KBM-7 (cell line): ENCODE results near the gene ABCB9.

Experiments used
- DNase-seq: peaks from one replicate; pipeline ENCODE4 v3.0.0-alpha.2; 2015
- in situ Hi-C: fragments of 300-500 bp; cut with MboI; formaldehyde crosslinking; loops from 2 replicates; pipeline ENCODE4 v1.14.3; 2020; ENCODE audit warnings: low sequenced_read_pairs, low pct_unique_long_range_greater_than_20kb, mixed read lengths

ABCB9 gene

DNA sequence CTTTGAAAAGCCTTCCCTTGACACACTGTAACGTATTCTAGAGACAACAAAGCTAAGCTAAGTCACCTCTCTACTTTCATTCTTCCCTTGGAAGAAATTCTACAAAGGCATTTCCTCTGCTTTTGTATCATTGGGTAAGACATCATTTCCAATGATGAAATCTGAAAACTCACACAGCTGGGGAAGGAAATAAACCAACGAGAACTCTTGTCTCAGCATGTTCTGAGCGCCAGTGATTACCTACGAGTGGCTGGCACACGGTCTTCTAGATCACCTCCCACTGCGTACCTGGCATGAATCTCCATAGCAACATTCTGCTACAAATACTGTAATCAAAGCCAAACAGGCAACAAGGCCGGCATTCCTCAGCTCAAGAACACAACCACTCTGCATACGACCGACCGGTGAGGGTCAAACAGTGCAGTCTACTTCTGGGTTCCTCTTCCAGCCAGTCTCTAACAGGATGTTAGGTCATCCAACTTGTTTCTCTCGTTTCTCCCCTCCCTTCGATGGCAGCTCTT is 78.0 kb downstream of the ABCB9 start:
- in situ Hi-C loops: no loop called here
- peak; percentile 78 for DNase-seq

DNA sequence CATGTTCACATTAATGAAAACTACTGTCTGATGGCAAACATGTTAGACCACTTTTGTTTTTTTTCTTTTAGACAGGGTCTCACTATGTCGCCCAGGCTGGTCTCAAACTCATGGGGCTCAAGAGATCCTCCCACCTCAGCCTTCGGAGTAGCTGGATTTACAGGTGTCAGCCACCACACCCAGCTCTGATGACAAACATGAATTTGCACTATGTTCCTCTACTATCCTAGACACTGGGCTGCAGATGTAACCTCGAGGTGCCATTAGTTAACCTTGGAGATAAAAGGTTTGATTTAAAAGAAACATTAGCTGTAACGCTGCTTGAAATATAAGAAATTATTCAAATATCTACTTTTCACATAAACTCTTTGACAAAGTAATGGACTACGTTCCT is 78.4 kb downstream of the ABCB9 start:
- DNase-seq: no peak
- in situ Hi-C loops: no loop called here

DNA sequence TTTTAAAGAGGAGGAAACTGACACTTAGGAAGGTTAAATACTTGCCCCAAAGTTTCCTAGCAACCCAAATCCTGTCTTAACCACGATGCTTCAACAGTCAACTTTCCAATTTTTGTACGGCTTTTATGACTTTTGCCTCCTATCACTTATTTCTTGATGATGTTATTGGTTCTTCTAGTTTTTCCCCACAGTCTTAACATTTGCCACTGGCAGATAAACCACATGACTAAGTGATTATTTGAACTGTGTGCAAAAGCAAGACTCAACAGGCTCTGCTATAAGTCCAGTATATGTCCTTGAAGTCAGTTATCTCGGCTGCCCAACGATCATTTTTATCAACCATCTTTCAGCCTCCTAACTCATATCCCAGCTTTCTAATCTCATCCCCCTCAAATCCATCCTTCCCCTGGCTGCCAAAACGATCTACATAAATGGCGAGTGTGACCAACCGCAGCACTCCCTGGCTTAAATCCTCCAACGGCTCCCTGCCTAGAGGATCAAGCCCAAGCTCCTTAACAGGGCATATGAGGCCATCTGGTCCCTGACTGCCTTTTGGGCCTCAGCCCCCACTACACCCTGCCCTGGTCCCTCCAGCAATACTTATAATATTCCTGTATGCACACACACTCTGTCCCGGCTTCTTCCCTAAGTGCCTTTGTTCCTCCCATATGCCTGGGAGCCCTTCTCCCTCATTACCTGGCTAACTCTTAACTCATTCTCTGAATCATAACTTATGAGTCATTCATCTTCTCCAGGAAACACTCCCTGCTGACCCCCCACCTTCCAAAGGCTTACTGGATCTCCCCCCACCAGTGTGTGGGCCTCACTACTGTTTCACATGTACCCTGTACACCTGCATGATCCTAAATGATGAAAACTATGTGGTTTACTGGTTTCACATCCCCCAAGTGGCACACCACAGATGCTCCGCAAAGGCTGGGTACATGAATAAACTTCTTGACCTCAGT is 79.1 kb downstream of the ABCB9 start:
- in situ Hi-C loops: no loop called here
- DNase-seq: no peak

DNA sequence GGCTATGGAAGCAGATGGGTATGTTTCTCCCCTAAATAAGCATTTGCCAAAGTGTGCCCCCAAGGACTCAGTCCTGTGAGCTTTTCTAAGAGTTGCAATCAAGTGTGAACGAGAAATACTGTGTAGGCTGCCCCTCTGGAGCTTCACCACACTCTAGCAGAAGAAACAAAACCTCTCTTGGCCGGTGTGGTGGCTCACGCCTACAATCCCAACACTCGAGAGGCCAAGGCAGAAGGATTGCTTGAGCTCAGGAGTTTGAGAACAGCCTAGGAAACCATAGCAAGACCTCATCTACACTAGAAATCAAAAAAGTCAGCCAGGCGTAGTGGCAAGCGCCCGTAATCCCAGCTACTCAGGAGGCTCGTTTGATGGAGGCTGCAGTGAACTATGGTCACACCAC is 80.1 kb downstream of the ABCB9 start:
- no peak for DNase-seq
- in situ Hi-C loops: no loop called here

DNA sequence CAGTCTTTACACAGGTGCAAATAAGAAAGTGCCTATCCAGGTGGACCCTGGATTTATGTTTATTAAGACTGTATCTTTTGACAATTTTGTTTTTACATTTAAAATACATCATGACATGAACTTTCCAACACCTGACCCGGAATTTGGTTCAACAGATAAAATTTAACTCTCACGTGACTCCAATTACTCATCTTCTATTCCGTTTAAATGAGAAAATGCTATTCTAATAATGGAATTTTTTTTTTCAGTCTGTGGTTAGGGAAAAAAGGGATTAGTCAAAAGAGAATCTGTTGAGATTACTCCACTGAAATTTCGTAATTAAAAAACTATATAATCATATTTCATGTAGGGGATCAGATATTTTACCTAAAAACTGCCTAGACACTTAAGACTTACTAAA is 81.4 kb downstream of the ABCB9 start:
- in situ Hi-C loops: no loop called here
- no peak for DNase-seq

DNA sequence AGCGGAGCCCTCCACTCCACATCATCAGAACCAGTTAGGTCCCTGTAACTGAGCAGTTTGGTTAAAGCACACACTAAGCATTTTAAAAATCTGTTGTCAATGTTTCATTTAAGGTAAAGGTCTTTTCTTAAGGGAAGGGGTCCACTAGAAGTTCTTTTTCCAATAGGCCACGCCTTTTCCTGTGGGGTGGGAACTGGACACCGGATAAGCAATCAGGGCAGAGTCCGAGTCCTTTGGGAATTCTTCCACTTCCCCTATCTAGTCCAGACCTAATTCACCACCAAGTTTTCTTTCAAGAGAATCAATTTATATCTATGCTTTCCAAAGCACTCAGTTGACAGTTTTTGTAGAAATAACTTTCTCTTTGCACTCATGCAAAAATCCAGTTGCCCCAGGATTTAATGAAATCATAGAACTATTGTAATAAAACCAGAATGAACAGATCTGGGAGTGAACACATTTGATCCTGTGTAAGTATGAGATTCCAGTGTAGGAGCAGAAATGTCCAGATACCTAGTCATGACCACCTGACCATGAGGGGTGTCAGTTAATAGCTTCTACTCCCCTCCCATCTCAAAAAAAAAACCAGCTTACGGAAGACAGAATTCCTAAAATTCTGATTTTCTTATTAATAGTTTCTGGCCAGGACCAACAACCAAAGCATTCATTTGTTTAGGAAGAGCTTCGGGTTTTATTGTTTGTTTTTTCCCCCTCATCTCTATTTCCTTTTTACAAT is 82.0 kb downstream of the ABCB9 start:
- DNase-seq: no peak
- in situ Hi-C loops: no loop called here

DNA sequence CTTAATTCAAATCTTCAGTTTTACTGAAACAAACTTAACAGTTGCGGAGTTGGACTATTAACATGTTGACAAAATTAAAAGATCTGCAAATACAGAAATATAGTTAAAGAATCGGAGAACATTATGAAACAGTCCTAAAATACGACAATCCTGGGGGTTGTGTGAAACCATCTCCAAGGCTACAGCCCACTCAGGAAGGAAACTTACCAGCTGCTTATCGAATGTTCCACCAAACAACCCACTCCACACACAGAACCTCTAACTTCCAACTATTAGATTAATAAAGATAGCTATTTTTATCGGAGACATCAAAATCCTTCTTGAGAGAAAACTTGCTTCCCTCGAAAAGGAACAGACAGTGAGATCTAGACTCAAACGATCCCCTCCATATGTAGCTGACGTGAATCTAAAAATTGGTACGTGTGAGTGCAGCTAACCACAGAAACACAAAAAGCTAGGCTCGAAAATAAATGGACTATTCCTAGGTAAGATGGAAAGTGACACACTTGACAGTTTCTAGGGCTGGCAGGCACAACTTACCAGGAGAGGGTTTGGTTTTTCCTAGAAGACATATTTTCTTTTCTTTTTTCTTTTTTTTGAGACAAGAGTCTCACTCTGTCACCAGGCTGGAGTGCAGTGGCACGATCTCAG is 83.2 kb downstream of the ABCB9 start:
- DNase-seq: no peak
- in situ Hi-C loops: no loop called here

DNA sequence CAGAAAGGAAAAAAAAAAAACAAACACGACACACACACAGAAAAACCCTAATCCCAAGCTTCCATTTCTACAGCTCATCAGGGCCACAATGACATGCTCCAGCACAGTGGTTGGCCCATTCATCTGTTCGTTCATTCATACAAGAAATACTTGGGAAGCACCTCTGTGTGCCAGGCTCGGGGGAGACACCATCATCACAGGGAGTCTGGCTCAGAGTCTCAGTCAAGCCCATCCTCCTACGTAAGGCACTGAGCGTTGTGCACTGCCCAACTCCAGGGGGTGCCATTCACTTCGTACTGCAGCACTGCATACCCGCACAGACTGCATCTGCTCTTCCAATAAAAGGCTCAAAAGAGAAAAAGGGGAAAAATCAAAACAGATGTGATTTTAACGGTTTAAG is 85.6 kb downstream of the ABCB9 start:
- DNase-seq: peak; percentile 62
- in situ Hi-C loops: no loop called here

DNA sequence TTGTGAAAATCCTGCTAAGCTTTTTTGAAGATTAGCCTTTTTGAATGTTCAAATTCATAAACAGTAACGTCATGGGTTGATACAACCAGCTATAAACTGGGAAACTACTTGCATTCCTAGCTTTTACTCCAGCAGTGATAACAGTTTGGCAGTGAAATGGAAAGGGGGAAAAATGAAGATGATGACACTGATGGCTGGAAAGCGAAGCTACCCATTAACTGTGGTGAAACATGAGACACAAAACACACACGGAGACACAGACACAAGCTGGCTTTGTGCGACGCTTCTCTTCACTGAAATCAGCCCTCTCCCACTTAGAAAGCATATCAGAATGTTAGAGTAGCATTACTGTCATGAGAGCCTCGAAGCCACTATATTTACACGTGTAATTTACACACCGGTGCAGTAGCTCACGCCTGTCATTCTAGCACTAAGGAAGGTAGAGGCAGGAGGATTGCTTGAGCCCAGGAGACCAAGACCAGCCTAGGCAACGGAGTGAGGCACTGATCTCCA is 86.1 kb downstream of the ABCB9 start:
- in situ Hi-C loops: no loop called here
- DNase-seq: no peak
